ENCODE measurements around the gene PITRM1. TPM values are rescaled to one million over a fixed set of nuclear protein-coding genes. Genes with fewer than 3 reads are reported as not detected.

Gene PITRM1
- total RNA-seq, 2 donors from 2014 or later: 43.7 to 52.3 TPM

DNA sequence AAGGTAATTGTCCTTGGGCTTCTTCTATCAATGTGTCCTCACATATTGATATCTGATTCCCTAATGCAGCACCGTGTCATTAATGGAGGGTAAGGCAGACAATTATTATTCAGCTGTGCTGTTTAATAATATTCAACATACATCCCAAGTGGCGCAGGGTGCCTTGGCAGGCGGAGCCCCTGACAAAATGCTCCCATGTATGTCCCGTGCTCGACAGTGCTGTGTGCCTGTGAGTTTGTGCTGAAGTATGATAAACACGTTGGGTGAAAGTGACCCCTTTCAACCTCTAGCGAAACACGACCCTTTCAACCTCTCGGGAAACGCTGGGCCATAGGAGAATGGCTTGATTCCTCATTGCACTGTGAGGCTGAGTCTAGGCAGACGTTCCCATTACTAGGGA lies 73.9 kb downstream of the PITRM1 start:
- intact Hi-C loops (cut with DNase I): no loop called here
- H3K36me3 ChIP-seq: no peaks in the 10 kb centered on the region
- H3K27me3 ChIP-seq: no peaks in the 10 kb centered on the region
- no peaks in the 10 kb centered on the region for H3K9me3 ChIP-seq
- H3K4me3 ChIP-seq: no peak overlapping the region
- H3K9ac ChIP-seq (ENCODE audit: low read depth in 2 of 2, low read length in 2 of 2): no peak overlapping the region
- DNase-seq: no peak
- TF ChIP-seq, protein P1, sequence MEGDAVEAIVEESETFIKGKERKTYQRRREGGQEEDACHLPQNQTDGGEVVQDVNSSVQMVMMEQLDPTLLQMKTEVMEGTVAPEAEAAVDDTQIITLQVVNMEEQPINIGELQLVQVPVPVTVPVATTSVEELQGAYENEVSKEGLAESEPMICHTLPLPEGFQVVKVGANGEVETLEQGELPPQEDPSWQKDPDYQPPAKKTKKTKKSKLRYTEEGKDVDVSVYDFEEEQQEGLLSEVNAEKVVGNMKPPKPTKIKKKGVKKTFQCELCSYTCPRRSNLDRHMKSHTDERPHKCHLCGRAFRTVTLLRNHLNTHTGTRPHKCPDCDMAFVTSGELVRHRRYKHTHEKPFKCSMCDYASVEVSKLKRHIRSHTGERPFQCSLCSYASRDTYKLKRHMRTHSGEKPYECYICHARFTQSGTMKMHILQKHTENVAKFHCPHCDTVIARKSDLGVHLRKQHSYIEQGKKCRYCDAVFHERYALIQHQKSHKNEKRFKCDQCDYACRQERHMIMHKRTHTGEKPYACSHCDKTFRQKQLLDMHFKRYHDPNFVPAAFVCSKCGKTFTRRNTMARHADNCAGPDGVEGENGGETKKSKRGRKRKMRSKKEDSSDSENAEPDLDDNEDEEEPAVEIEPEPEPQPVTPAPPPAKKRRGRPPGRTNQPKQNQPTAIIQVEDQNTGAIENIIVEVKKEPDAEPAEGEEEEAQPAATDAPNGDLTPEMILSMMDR (IDR thresholded peaks at IDR 0.05): no peak
- H3K27ac ChIP-seq: no peak overlapping the region
- peaks cover 14% of the 10 kb centered on the region for H3K4me1 ChIP-seq

DNA sequence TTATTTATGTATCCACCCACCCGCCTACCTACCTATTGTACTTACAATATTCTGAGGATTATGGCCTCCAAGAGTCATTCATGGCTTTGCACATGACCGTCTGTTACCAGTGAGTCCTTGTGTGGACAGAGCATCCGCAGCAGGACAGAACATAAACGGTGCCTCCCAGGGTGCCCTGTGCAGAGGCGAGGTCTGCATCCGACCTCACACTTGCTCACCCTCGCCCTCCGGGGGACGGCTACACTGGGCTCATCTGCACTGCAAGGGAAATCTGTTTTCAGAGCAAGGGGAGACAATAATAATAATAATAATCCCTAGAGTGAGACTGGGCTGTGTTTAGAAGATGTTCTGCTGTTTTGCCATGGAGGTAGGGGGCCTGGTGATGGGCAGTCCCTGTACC lies 75.4 kb downstream of the PITRM1 start:
- no peak overlapping the region for H3K9ac ChIP-seq (ENCODE audit: low read depth in 2 of 2, low read length in 2 of 2)
- no peaks in the 10 kb centered on the region for H3K27me3 ChIP-seq
- DNase-seq: no peak
- no peaks in the 10 kb centered on the region for H3K9me3 ChIP-seq
- H3K27ac ChIP-seq: no peak overlapping the region
- intact Hi-C loops (cut with DNase I): no loop called here
- no peak overlapping the region for H3K4me3 ChIP-seq
- H3K4me1 ChIP-seq: peaks cover 14% of the 10 kb centered on the region
- H3K36me3 ChIP-seq: no peaks in the 10 kb centered on the region
- TF ChIP-seq, protein P1 (IDR thresholded peaks at IDR 0.05): no peak

DNA sequence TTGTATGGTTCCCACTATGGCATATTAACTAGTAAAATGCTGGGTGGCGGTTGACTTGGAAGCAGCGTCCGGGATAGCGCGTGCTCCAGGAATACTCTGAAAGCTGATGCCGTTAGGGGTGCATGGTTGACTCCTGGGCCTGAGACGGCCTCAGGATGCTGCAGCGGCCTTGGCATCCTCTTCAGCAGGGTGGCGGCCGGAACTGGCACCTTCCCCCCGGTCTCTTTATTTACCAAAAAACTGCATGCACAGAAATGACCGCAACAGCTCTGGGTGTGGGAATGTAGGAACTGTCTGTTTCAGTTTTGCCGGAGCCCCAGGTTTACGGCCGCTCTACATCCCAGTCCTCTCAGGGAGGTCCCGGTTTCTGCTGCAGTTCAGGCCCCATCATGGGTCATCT lies 76.4 kb downstream of the PITRM1 start:
- H3K4me1 ChIP-seq: peaks cover 14% of the 10 kb centered on the region
- no peak overlapping the region for H3K4me3 ChIP-seq
- TF ChIP-seq, protein P1 (IDR thresholded peaks at IDR 0.05): no peak
- DNase-seq: no peak
- H3K36me3 ChIP-seq: no peaks in the 10 kb centered on the region
- no peaks in the 10 kb centered on the region for H3K9me3 ChIP-seq
- H3K27me3 ChIP-seq: no peaks in the 10 kb centered on the region
- H3K9ac ChIP-seq (ENCODE audit: low read depth in 2 of 2, low read length in 2 of 2): peak overlapping the region in 1 of 2 donors; percentile 63
- H3K27ac ChIP-seq: peak overlapping the region; percentile 42
- intact Hi-C loops (cut with DNase I): no loop called here

DNA sequence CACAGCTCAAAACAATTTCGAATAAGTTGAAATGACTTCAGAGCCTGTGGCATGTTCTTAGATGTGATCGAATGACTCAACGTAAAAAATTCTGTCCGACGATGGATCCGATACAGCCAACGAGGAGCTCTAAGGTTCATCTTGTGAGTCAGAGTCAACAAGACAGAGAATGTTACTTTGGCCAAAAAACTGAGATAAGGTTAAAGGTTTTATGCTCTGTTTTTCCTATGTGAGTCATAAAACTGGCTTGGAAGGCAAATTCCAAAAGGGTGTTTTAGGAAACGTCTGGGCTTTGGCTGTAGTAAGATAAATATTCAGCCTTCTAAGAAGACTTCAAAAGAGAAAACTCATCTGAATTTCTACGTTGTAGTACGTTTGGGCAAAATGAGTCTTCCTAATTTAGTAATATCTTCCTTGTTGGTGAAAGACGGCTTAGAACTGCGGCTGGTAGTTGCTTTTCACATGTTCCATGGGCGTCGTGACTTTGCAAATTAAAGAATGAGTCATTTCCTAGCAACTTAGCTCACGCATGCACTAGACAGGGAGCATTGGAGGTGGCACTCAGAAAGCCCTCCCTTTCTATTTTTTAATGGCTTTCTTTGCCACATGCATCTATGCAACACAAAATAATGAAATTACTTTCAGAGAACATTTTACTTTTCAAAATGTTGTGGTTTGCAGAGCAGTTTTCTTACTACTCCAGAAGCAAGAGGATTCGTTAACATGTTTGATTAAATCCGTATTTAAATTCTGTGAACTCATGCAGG lies 77.0 kb downstream of the PITRM1 start:
- peak overlapping the region; percentile 42 for H3K27ac ChIP-seq
- TF ChIP-seq, protein P1 (IDR thresholded peaks at IDR 0.05): no peak
- intact Hi-C loops (cut with DNase I): no loop called here
- H3K36me3 ChIP-seq: no peaks in the 10 kb centered on the region
- H3K9me3 ChIP-seq: no peaks in the 10 kb centered on the region
- peak; percentile 50 for DNase-seq
- peaks cover 14% of the 10 kb centered on the region for H3K4me1 ChIP-seq
- H3K4me3 ChIP-seq: no peak overlapping the region
- H3K27me3 ChIP-seq: no peaks in the 10 kb centered on the region
- H3K9ac ChIP-seq (ENCODE audit: low read depth in 2 of 2, low read length in 2 of 2): peak overlapping the region in 1 of 2 donors; percentile 63

DNA sequence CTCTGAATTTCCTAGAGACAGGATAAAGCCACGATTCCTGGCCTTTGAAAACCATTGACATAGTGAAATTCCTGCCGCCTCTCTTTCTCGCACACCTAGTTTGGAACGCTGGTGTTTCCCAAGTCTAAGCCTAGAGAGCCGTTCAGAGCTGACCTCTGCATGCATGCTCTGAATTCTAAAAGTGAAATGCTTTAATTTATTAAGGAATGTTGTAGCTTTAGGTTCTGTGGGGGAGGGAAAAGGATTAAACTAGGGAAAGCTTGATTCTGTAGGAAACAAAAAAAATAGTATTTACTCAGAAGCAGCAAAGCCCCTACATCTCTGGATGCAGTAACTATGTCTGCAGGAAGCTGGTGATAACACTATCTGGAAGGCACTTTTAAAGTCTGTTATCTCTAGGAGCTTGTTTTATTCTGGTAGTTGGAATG lies 78.0 kb downstream of the PITRM1 start:
- Histone ChIP-seq H3K27ac (peak overlapping the region; percentile 42), H3K27me3 (no peaks in the 10 kb centered on the region), H3K9me3 (no peaks in the 10 kb centered on the region), H3K9ac (ENCODE audit: low read depth in 2 of 2, low read length in 2 of 2) (no peak overlapping the region), H3K36me3 (no peaks in the 10 kb centered on the region), H3K4me3 (no peak overlapping the region), H3K4me1 (peaks cover 14% of the 10 kb centered on the region)
- TF ChIP-seq, protein P1 (IDR thresholded peaks at IDR 0.05): no peak
- DNase-seq: no peak
- intact Hi-C loops (cut with DNase I): no loop called here
